GM12865 (cell line): ENCODE results near the gene RAB8B.

ENCODE experiments used
- DNase-seq: peaks from one replicate; pipeline ENCODE4 v3.0.0; 2010; ENCODE audit warnings: low read depth
- H3K4me3 ChIP-seq: 2 replicates; pipeline ENCODE4 v1.5.1; 2011; ENCODE audit warnings: mild to moderate bottlenecking, low read depth, low read length, control low read depth
- CTCF ChIP-seq: IDR thresholded peaks from 2 replicates; pipeline ENCODE4 v1.5.1; 2011; ENCODE audit warnings: low read length, control low read depth, low read depth, inconsistent platforms; ENCODE audit not compliant: insufficient read depth; ENCODE audit errors: missing control alignments

RAB8B gene

GRCh38 chr15:63188926-63189871 lies at the start of gene RAB8B:
Gene RAB8B (plus strand): TSS chr15:63189606. CDS start chr15:63189625, 19 bp downstream.
- H3K4me3 ChIP-seq = peak within 1 kb of the TSS; percentile 87
- TF ChIP-seq CTCF = no peak

GRCh38 chr15:63140936-63141335 lies 48.5 kb upstream of the RAB8B start:
- no peak for TF ChIP-seq CTCF
- no peak for DNase-seq
- no peak overlapping the region for H3K4me3 ChIP-seq

More at GRCh38 chr15:63188926-63189871, at the start of gene RAB8B:
- peak; percentile 97 for DNase-seq

- TF ChIP-seq CTCF = no peak
- no peak for DNase-seq
- H3K4me3 ChIP-seq = no peak overlapping the region
Observed at GRCh38 chr15:63145426-63145825, 44.0 kb upstream of the RAB8B start.

GRCh38 chr15:63146684-63147083 lies 42.7 kb upstream of the RAB8B start:
- DNase-seq = no peak
- no peak overlapping the region for H3K4me3 ChIP-seq
- no peak for TF ChIP-seq CTCF

DNA sequence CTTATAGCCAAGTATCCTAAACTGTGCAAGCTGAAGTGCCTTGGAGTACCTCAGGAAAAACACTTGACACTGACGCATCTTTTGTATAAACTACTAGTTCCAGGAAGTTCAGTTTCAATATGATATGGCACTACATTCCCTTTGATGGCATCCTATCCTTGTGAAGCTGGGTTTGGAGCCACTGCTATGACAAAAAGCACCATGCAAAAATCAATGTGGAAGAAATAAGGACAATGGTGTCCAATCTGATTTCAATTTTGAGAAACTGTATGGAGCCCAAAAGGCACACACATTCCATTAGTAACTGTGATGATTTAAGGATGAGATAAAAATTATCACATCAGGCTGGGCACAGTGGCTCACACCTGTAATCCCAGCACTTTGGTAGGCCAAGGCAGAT lies 37.7 kb upstream of the RAB8B start:
- H3K4me3 ChIP-seq = no peak overlapping the region
- no peak for DNase-seq
- TF ChIP-seq CTCF = no peak

DNA sequence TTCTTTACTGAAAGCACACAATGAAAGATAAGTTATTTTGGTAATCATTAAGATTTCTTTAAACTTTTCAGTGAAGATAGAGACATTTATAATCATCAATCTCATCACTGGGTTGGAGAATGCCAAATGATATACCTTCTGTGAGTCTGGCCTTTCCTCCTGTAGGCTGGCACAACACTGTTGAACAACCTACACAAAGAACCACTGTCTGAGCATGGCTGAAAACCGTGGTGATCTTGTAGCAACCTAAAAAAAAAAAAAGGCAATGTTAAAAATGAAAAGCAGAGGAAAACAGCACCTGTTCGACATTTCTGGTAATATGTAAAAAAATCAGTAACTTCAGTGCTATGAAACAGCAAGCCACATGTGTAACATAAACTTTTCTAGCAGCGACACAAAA lies 33.9 kb upstream of the RAB8B start:
- peak overlapping the region; percentile 86 for H3K4me3 ChIP-seq
- DNase-seq = no peak
- TF ChIP-seq CTCF = no peak
